OCI-LY3 (cell line): Measurements from ENCODE around the gene MRM2.

Source experiments
- CTCF ChIP-seq: fragments of 200-600, 300-600 bp; sonication (generic); IDR thresholded peaks from 2 replicates; pipeline ENCODE4 v1.5.1; 2014; ENCODE audit warnings: antibody characterized with exemption, low read length, low read depth
- EZH2phosphoT487 ChIP-seq: fragments of 200-600 bp; shearing (Covaris generic); IDR thresholded peaks from 2 replicates; pipeline ENCODE4 v1.6.1; 2018; ENCODE audit warnings: antibody characterized with exemption, mixed run types, low read depth

DNA sequence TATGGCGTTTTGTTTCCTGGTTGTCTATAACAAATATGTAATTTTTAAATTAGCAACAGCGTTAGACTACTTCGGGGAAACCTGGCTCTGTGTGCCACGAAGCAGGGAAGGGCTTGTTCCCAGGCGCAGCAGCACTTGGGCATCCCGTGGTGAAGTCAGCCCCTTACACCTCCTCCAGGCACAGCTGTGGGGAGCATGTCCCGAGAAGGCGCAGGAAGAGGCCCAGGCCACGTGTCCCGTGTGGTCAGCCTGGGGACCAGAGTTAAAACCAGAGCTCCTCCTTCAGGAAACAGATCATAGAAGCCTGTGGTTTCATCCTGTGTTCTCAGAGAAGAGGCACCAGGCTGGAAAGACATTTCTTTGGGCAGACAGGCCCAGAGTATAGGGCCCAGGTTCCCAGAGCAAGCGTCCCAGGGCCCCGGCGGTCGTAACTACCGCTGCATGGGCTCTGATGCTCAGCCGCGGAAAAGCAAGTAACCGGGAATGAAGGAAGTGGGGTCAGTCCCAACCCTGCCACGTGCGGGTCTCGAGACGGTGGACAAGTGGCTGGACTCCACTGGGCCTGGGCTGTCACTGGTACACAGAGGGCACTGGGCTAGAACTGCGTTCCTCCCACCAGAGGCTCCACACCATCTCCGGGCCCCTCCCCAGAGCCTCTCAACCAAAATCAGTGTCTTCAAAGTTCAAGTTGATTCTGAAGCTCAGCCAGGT, 7.1 kb upstream of the MRM2 start:
- TF ChIP-seq CTCF: no peak
- no peak for TF ChIP-seq EZH2phosphoT487
